ENCODE results near the gene MON2. TPM values are rescaled to one million over a fixed set of nuclear protein-coding genes. Genes with fewer than 3 reads are reported as not detected.
"Not testable (repeated sequence)": the region's sequence is repeated elsewhere in the genome, so short reads cannot be mapped to it uniquely, and the experiment has no call there.

MON2 gene
- total RNA-seq, 4 donors from 2014 or later = 78.6 to 102 (median 97.7) TPM

- Histone ChIP-seq H3K4me1 (no peaks in the 10 kb centered on the region), H3K4me3 (no peak overlapping the region), H3K27ac (no peak overlapping the region), H3K9me3 (no peaks in the 10 kb centered on the region), H3K27me3 (no peaks in the 10 kb centered on the region), H3K36me3 (no peaks in the 10 kb centered on the region)
- TF ChIP-seq POLR2A (IDR thresholded peaks at IDR 0.05) = no peak
- TF ChIP-seq, protein P1, sequence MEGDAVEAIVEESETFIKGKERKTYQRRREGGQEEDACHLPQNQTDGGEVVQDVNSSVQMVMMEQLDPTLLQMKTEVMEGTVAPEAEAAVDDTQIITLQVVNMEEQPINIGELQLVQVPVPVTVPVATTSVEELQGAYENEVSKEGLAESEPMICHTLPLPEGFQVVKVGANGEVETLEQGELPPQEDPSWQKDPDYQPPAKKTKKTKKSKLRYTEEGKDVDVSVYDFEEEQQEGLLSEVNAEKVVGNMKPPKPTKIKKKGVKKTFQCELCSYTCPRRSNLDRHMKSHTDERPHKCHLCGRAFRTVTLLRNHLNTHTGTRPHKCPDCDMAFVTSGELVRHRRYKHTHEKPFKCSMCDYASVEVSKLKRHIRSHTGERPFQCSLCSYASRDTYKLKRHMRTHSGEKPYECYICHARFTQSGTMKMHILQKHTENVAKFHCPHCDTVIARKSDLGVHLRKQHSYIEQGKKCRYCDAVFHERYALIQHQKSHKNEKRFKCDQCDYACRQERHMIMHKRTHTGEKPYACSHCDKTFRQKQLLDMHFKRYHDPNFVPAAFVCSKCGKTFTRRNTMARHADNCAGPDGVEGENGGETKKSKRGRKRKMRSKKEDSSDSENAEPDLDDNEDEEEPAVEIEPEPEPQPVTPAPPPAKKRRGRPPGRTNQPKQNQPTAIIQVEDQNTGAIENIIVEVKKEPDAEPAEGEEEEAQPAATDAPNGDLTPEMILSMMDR (IDR thresholded peaks at IDR 0.05) = no peak
- no peak for DNase-seq
Observed at GRCh38 chr12:62482769-62483168, 16.1 kb downstream of the MON2 start.

GRCh38 chr12:62484233-62484632 lies 17.6 kb downstream of the MON2 start:
- Histone ChIP-seq H3K9me3 (no peaks in the 10 kb centered on the region), H3K4me3 (no peak overlapping the region), H3K27me3 (no peaks in the 10 kb centered on the region), H3K36me3 (no peaks in the 10 kb centered on the region), H3K4me1 (no peaks in the 10 kb centered on the region), H3K27ac (no peak overlapping the region)
- no peak for DNase-seq
- TF ChIP-seq, protein P1 (IDR thresholded peaks at IDR 0.05) = no peak
- TF ChIP-seq POLR2A (IDR thresholded peaks at IDR 0.05) = no peak

GRCh38 chr12:62505786-62506185 lies 39.2 kb downstream of the MON2 start:
- Histone ChIP-seq H3K27me3 (no peaks in the 10 kb centered on the region), H3K27ac (no peak overlapping the region), H3K9me3 (no peaks in the 10 kb centered on the region), H3K4me1 (no peaks in the 10 kb centered on the region), H3K4me3 (no peak overlapping the region), H3K36me3 (peaks cover 0 to 62% (median 0%) of the 10 kb centered on the region in 3 donors)
- no peak for TF ChIP-seq POLR2A (IDR thresholded peaks at IDR 0.05)
- TF ChIP-seq, protein P1 (IDR thresholded peaks at IDR 0.05) = no peak
- DNase-seq = no peak

DNA sequence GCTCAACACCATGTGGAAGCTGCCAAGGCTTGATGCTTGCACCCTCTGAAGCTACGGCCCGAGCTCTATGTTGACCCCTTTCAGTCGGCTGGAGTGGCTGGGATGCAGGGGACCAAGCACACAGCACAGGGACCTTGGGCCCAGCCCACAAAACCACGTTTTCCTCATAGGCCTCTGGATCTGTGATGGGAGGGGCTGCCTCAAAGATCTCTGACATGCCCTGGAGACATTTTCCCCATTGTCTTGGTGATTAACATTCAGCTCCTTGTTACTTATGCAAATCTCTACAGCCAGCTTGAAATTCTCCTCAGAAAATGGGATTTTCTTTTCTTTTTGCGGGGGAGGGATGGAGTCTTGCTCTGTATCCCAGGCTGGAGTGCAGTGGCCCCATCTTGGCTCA lies 46.3 kb downstream of the MON2 start:
- no peak overlapping the region for H3K27ac ChIP-seq

DNA sequence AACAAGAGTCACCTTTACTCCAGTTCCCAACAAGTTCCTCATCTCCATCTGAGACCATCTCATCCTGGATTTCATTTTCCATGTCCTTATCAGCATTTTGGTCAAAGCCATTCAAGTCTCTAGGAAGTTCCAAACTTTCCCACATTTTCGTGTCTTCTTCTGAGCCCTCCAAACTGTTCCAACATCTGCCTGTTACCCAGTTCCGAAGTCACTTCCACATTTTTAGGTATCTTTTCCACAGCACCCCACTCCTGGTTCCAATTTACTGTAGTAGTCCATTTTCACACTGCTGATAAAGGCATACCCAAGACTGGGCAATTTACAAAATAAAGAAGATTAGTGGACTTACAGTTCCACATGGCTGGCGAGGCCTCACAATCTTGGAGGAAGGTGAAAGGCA lies 47.5 kb downstream of the MON2 start:
- not testable (repeated sequence) for H3K27ac ChIP-seq, DNase-seq, H3K27me3 ChIP-seq, H3K4me1 ChIP-seq, H3K9me3 ChIP-seq, H3K4me3 ChIP-seq
- peaks cover 0 to 34% (median 0%) of the 10 kb centered on the region in 3 donors for H3K36me3 ChIP-seq

More for the DNA sequence above, 46.3 kb downstream of the MON2 start:
- TF ChIP-seq POLR2A (IDR thresholded peaks at IDR 0.05) = no peak
- TF ChIP-seq, protein P1 (IDR thresholded peaks at IDR 0.05) = no peak
- Histone ChIP-seq H3K4me1 (no peaks in the 10 kb centered on the region), H3K27me3 (no peaks in the 10 kb centered on the region), H3K4me3 (no peak overlapping the region), H3K36me3 (peaks cover 0 to 42% (median 0%) of the 10 kb centered on the region in 3 donors), H3K9me3 (no peaks in the 10 kb centered on the region)
- DNase-seq = no peak

DNA sequence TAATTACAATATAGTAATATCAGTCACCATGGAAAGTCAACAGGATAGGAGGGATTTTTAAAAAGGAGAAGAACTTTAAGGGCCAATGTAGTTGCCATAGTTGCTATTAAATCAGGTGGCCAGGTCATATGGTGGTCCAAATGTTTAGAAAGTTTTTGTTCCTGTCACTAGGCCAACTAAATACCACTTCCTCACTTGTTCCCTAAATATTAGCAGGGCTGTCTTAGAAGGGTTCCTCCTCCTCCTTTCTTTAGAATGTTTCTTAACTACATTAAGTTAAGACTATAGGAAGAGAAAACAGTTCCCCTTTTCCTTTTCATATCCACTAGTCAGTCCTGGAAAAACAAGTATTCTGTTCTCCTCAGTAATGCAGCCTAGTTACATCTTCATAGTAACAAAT lies 50.3 kb downstream of the MON2 start:
- H3K27ac ChIP-seq = no peak overlapping the region
- H3K27me3 ChIP-seq = no peaks in the 10 kb centered on the region
- no peaks in the 10 kb centered on the region for H3K4me1 ChIP-seq
- H3K36me3 ChIP-seq = peaks cover 0 to 22% (median 0%) of the 10 kb centered on the region in 3 donors
- TF ChIP-seq, protein P1 (IDR thresholded peaks at IDR 0.05) = no peak
- TF ChIP-seq POLR2A (IDR thresholded peaks at IDR 0.05) = no peak
- no peaks in the 10 kb centered on the region for H3K9me3 ChIP-seq
- DNase-seq = no peak
- H3K4me3 ChIP-seq = no peak overlapping the region

Data from Peyer's patch (tissue), 4 donors.